GM19238 (cell line): ENCODE results near the gene C2CD2L.
"Not testable (repeated sequence)": the region's sequence is repeated elsewhere in the genome, so short reads cannot be mapped to it uniquely, and the experiment has no call there.

Experiments used
- DNase-seq: peaks from one replicate; pipeline ENCODE4 v3.0.0; 2011; ENCODE audit warnings: low spot score; ENCODE audit not compliant: insufficient read length

Gene C2CD2L

GRCh38 chr11:119149786-119150275, 42.7 kb downstream of the C2CD2L start:
- no peak for DNase-seq

DNA sequence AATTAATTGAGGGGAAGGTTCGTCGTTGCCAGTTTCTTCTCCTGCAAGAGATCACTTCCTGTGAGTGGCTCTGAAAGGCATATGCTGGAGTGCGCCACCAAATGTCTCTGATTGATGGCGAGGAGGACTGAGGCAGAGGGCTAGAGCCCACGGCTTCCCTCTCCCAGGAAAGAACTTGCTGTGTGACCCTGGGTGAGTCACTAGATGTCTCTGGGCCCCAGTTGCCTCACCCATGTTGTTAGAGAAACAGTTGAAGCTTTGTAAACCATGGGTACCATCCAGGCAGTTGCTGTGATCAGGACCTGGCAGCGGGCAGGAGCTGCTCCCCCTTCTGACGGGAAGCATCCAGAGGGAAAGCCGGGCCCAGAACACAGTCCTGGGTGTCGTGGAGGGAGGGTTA, 44.9 kb downstream of the C2CD2L start:
- no peak for DNase-seq

DNA sequence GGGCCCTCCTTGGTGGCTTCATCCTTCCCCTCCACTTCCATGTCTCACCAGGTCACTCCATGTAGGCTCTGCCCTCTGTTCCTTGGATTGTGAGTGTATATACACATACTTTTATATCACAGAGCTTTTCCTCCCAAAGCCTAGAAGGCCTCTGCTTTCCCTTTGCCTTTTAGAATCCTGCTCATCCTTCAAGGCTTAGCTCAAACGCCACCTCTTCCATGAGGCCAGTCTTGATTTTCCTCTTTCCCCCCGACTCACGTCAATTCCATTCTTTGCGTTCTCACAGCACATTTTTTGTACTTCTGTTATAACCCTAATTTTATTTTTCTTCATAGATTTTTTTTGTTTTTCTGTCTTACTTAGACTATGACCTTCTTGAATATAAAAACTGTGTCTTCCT, 45.5 kb downstream of the C2CD2L start:
- no peak for DNase-seq

DNA sequence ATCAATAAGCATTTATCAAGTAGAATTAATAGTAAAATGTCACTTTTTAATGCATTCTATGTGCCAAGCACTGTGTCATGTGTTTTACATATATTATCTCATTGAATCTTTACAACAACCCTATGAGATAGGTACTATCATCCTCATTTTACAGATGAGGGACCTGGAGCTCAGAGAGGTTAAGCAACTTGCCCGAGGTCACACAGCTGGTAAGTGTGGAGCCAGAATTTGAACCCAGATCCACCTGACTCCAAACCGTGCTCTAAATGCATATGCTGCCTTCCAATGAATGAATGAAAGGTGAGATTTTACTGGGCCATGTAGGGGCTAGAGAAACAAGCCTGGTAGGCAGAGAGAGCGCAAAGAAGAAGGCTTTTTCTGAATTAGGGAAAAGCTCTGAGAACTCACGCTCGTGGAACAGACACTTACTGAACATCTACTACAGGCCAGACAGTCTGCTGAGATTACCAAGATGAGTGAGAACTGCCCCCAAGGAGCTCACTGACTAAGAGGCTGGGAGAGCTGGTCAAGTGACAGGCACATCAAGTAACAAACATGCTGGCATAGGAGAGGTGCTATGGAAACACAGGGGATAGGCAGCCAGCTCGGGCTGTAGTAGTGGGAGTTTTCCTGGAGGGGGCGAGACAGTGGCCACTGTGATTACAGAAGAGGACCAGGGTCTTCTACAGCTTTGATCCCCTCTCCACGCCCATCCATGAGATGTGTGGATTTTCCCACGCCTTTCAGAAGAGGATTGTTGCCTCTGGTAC, 46.1 kb downstream of the C2CD2L start:
- DNase-seq = no peak

GRCh38 chr11:119154178-119154577, 47.0 kb downstream of the C2CD2L start:
- DNase-seq = no peak

DNA sequence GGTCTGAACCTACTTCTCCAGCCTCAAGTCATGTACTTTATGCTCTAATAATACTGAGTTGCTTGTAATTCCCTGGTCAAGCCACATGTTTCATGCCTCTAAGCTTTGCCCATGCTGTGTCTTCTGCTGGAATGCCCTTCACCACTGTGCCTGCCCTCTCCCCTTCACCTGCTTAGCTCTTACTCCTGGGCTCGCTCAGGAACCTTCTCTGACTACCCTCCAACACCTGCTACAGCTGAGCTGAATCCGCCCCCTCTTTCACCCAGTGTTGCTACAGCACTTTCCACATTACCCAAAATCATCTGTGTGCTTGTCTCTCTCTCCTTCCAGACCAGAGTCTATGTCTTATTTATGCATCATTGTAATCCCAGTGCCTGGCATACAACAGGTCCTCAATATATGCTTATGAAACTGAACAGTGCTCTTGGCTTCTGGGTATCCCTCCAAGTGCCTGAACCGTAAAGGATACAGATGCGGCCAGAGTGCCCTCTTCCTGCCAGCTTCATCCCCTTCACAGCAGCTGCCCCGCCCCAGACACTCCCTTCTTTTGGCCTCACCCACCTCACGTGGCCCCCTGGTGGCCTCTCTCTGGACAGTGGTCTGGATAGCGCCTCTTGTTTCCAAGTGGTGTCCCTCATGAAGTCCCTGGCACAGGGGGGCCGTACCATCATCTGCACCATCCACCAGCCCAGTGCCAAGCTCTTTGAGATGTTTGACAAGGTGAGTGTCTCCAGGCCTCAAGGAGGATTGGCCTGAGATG, 48.8 kb downstream of the C2CD2L start:
- no peak for DNase-seq

DNA sequence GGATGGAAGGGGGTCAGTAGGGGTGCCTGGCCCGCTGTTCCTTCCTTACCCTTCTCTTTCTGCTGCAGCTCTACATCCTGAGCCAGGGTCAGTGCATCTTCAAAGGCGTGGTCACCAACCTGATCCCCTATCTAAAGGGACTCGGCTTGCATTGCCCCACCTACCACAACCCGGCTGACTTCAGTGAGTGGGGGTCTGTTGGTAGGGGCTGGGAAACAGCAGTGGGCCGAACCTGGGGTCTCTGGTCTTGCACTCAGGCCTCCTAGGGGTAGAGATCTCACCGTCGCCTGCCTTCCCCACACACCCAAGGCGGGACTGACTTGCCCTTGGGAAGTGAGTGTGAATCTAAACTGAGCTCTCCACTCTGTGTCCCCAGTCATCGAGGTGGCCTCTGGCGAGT, 49.4 kb downstream of the C2CD2L start:
- no peak for DNase-seq

- DNase-seq = no peak
Measured at GRCh38 chr11:119157063-119157462, 49.9 kb downstream of the C2CD2L start.

DNA sequence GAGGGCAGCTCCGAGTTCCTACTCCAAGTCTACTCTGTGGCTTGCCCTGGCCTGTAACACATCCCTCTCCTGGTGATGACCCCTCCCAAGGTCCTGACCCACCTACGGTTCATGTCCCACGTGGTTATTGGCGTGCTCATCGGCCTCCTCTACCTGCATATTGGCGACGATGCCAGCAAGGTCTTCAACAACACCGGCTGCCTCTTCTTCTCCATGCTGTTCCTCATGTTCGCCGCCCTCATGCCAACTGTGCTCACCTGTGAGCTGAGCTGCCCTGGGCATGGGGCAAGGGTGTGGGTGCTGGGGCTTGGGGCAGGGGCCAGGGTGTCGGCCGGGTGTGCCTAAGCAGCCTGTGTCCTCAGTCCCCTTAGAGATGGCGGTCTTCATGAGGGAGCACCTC, 51.3 kb downstream of the C2CD2L start:
- DNase-seq = no peak

GRCh38 chr11:119160151-119160550, 53.0 kb downstream of the C2CD2L start:
- no peak for DNase-seq

DNA sequence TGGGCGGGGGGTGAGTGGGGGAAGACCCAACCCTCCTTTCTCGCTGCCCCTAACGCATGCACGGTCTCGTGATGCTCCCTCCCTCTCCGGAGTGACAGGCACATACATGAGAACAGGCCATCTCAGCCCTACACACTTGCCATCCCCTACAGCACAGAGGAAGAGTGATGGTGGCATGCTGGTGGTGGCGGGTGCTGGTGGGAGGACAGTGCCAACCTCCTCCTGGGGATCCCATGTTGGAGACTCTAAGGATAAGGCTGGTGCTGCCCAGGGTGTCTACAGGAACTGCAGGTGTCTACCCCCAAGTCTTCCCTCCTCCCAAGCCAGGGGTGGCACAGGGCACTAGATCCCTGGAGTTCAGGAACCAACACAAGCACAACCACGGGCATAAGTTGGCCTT, 54.7 kb downstream of the C2CD2L start:
- no peak for DNase-seq

- no peak for DNase-seq
Measured at GRCh38 chr11:119166368-119167076, 59.4 kb downstream of the C2CD2L start.

- not testable (repeated sequence) for DNase-seq
Measured at GRCh38 chr11:119167077-119167458, 59.9 kb downstream of the C2CD2L start.

DNA sequence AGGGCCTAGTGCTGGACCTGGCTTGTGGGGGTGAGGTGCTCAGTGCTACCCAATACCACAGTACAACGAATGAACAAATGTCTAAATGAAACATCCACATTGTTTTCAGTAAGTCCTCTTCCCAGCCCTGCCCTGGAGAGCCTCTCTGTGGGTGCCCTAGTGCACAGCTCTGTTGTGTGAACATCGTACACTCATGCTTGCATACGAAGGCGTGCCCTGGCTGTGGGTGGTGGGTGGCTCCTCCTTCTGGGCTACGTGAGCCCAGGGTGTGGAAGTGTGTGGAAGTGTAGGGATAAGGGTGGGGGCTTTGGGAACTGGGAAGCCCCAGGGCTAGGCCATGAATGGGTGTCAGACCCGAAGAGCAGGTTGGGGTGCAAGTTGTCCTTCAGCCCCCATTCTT, 60.8 kb downstream of the C2CD2L start:
- no peak for DNase-seq
